ENCODE data around the gene CYP2F1.

CYP2F1 gene

DNA sequence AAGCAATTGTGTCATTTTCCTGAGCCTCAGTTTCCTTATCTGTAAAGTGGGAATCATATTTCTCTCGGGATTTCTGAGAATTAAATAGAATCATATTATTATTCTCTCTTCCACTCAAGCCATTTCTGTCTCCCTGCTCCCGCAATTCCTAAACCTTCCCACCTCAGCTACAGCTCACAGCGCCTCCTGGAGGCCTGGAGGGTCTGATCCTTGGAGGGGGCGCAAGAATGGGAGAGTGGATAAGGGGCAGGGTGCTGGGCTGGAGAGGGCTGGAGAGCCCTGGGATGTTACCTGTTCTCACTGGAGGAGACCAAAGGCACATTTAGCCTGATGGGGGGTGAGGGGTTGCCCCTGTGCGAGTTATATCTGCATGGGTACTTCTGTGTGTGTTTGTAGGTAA, 47.7 kb downstream of the CYP2F1 start:
- Histone ChIP-seq H3K9me2 (replicated peaks; ENCODE audit: insufficient read depth, low read length) (no peaks in the 10 kb centered on the region), H4K20me1 (ENCODE audit: low read depth, low read length) (no peaks in the 10 kb centered on the region), H3F3A (ENCODE audit: insufficient read depth) (no peaks in the 10 kb centered on the region), H3K9ac (ENCODE audit: low read length) (no peak overlapping the region), H2AFZ (ENCODE audit: low read depth, low read length, severe bottlenecking) (no peak overlapping the region), H3K4me2 (ENCODE audit: low read depth, low read length, poor library complexity, severe bottlenecking) (no peak overlapping the region), H3K9me3 (ENCODE audit: insufficient read depth, low read length) (no peaks in the 10 kb centered on the region), H3K27ac (ENCODE audit: low read depth, low read length) (no peak overlapping the region), H3K4me3 (ENCODE audit: insufficient read depth, low read length, poor library complexity, severe bottlenecking) (no peak overlapping the region), H3K79me2 (ENCODE audit: insufficient read depth, low read length) (no peaks in the 10 kb centered on the region), H3K36me3 (ENCODE audit: low read length) (no peaks in the 10 kb centered on the region), H3K27me3 (ENCODE audit: low read length) (no peaks in the 10 kb centered on the region)
- no peak for TF ChIP-seq EZH2phosphoT487 (conservative IDR thresholded peaks at IDR 0.05; ENCODE audit: low read length)
- TF ChIP-seq, protein P1, sequence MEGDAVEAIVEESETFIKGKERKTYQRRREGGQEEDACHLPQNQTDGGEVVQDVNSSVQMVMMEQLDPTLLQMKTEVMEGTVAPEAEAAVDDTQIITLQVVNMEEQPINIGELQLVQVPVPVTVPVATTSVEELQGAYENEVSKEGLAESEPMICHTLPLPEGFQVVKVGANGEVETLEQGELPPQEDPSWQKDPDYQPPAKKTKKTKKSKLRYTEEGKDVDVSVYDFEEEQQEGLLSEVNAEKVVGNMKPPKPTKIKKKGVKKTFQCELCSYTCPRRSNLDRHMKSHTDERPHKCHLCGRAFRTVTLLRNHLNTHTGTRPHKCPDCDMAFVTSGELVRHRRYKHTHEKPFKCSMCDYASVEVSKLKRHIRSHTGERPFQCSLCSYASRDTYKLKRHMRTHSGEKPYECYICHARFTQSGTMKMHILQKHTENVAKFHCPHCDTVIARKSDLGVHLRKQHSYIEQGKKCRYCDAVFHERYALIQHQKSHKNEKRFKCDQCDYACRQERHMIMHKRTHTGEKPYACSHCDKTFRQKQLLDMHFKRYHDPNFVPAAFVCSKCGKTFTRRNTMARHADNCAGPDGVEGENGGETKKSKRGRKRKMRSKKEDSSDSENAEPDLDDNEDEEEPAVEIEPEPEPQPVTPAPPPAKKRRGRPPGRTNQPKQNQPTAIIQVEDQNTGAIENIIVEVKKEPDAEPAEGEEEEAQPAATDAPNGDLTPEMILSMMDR (IDR thresholded peaks at IDR 0.05; ENCODE audit: insufficient read depth, low read length, poor library complexity, severe bottlenecking), result peak; percentile 33

DNA sequence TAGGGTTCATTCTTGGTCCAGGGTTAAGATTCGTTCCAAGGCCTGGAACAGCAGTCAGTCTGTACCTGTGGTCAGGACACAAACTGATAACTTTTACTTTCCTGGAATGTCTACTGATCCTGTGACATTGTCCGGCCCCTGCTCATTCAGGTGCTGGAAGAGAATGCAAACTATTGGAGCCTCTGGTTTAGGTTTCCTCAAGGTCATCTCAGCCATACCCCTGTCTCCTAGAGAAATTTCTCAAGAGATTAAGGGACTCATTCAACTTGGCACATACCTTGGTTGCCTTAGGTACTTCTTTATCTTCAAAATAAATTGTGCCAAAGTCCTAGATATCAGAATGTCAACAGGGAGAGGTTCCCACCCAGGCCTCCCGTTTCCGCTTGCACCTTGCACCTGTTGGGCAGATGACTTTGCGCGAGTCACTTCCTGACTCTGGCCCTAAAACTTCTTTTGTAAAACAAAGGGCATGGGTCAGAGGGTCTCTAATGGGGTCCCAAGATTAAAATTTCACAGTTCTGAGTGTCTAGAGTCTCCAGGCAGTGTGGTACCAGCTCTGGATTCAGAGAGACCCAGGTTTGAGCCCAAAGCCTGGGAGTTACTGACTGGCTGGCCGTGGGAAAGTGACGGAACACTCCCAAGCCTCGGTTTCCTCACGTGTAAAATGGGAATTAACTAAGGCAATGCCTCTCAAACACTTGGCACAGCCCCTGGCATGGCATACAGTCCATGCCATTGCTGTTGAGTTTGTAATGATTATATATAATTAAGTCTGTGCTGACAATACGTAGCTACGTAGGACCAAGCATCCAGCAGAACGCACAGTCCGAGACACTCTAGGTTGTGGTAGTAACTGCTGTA, 52.9 kb downstream of the CYP2F1 start:
- TF ChIP-seq EZH2phosphoT487 (conservative IDR thresholded peaks at IDR 0.05; ENCODE audit: low read length), result no peak
- TF ChIP-seq, protein P1 (IDR thresholded peaks at IDR 0.05; ENCODE audit: insufficient read depth, low read length, poor library complexity, severe bottlenecking), result no peak
- H3K4me3 ChIP-seq (ENCODE audit: insufficient read depth, low read length, poor library complexity, severe bottlenecking), result no peak overlapping the region
- no peak overlapping the region for H3K27ac ChIP-seq (ENCODE audit: low read depth, low read length)
- H4K20me1 ChIP-seq (ENCODE audit: low read depth, low read length), result no peaks in the 10 kb centered on the region
- H3F3A ChIP-seq (ENCODE audit: insufficient read depth), result no peaks in the 10 kb centered on the region
- H3K36me3 ChIP-seq (ENCODE audit: low read length), result no peaks in the 10 kb centered on the region
- no peaks in the 10 kb centered on the region for H3K79me2 ChIP-seq (ENCODE audit: insufficient read depth, low read length)
- H2AFZ ChIP-seq (ENCODE audit: low read depth, low read length, severe bottlenecking), result no peak overlapping the region
- no peaks in the 10 kb centered on the region for H3K9me2 ChIP-seq (replicated peaks; ENCODE audit: insufficient read depth, low read length)
- H3K4me2 ChIP-seq (ENCODE audit: low read depth, low read length, poor library complexity, severe bottlenecking), result no peak overlapping the region
- H3K27me3 ChIP-seq (ENCODE audit: low read length), result no peaks in the 10 kb centered on the region
- no peaks in the 10 kb centered on the region for H3K9me3 ChIP-seq (ENCODE audit: insufficient read depth, low read length)
- no peak overlapping the region for H3K9ac ChIP-seq (ENCODE audit: low read length)

DNA sequence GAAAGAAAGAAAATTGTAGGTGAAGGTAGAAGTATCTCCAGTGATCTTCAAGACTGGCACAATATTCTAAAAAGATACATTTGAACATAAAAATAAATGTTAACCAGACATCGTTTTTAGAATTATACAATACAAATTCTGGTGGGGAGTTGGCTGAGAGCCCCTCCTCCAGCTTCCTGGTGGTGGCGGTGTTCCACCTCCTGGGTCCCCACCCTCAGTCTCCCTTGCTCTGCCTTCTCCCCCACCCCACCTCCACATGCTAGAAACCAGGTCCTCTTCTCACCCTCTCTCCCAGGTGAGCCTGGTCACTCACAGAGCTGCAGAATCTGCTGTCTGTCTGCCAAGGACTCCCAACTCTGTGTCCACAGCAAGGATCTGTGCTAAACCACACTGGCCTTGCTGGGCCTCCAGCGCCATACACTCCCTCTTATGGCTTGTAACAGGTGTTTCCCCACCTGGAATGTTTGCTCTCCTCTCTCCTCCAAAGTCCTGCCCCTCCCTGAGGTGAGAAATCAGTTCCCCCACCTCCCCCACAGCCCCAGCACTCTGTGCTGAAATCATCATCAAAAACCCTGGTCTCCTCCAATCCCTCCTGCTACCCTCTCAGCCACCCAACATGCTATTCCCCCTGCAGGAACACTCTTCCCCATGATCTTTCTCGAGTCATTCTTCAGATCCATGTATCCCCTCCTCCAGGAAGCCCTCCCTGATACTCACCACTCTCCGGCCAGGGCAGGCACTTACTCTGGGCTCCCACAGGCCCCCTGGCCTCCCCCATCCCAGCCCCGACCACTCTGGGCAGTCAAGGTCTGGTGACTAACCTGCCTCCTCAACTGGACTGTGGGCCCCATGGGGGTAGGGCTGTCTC, 58.3 kb downstream of the CYP2F1 start:
- no peaks in the 10 kb centered on the region for H3K27me3 ChIP-seq (ENCODE audit: low read length)

More for the DNA sequence above, 58.3 kb downstream of the CYP2F1 start:
- Histone ChIP-seq H3K9me2 (replicated peaks; ENCODE audit: insufficient read depth, low read length) (no peaks in the 10 kb centered on the region), H3F3A (ENCODE audit: insufficient read depth) (no peaks in the 10 kb centered on the region), H3K79me2 (ENCODE audit: insufficient read depth, low read length) (no peaks in the 10 kb centered on the region), H3K9ac (ENCODE audit: low read length) (no peak overlapping the region), H3K27ac (ENCODE audit: low read depth, low read length) (no peak overlapping the region), H3K9me3 (ENCODE audit: insufficient read depth, low read length) (no peaks in the 10 kb centered on the region), H3K36me3 (ENCODE audit: low read length) (no peaks in the 10 kb centered on the region), H3K4me2 (ENCODE audit: low read depth, low read length, poor library complexity, severe bottlenecking) (no peak overlapping the region), H3K4me3 (ENCODE audit: insufficient read depth, low read length, poor library complexity, severe bottlenecking) (no peak overlapping the region), H2AFZ (ENCODE audit: low read depth, low read length, severe bottlenecking) (no peak overlapping the region), H4K20me1 (ENCODE audit: low read depth, low read length) (no peaks in the 10 kb centered on the region)
- TF ChIP-seq, protein P1 (IDR thresholded peaks at IDR 0.05; ENCODE audit: insufficient read depth, low read length, poor library complexity, severe bottlenecking), result no peak
- no peak for TF ChIP-seq EZH2phosphoT487 (conservative IDR thresholded peaks at IDR 0.05; ENCODE audit: low read length)

All from SU-DHL-6 (cell line).